ENCODE results near the gene PLK3. TPM values are rescaled to one million over a fixed set of nuclear protein-coding genes. Genes with fewer than 3 reads are reported as not detected.

Gene PLK3
- total and polyA plus RNA-seq, 9 of the 15 experiments (the other 6 are each of a cell fraction or from before 2014, with no cell fraction given), result 0.52 to 22.7 (median 11.0) TPM

DNA sequence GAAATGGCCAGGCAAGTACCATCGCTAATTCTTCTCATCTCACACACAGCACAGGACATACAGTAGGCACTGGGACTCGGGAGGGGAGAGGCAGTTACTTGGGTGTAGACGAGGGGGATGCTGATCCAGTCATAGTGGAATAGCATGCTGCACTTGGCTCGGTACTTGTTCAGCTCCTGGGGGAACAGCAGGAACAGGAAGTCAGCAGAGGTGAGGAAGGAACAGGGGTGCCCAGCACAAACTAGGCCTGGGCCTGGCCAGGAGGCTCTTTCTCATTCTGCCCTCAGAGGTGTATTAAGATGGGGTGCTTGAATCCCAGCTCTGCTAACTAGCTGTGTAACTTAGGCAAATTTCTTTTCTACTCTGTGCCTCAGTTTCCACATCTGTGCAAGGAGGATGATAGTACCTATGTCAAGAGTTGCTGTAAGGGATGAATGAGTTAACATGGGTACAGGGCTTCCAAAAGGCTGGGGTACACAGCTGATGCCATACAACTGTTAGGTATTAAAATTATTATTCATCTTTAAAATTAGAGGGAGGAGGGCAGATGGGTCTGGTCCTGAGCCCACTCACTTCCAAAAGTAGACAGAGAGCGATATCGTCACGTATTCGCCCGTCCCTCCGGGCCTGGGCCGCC is 14.6 kb upstream of the PLK3 start:
- Histone ChIP-seq H3K4me3 (no peak overlapping the region), H3K9me3 (replicated peaks; ENCODE audit: control insufficient read depth, insufficient read depth, low read depth, low read length) (no peaks in the 10 kb centered on the region), H3K36me3 (ENCODE audit: control insufficient read depth, insufficient read depth, low read length) (peaks cover 11% of the 10 kb centered on the region; the same call in 2 of the 3 replicates), H3K79me2 (ENCODE audit: control insufficient read depth, insufficient read depth, low read length) (no peaks in the 10 kb centered on the region), H3K9me1 (ENCODE audit: control insufficient read depth, insufficient read depth, low read length) (no peaks in the 10 kb centered on the region), H3K4me1 (replicated peaks in 1 of 2; ENCODE audit: control insufficient read depth in 2 of 2, insufficient read depth in 2 of 2, low read length in 2 of 2) (peaks cover 2 to 17% of the 10 kb centered on the region in 2 experiments; a peak in 4 of 5 replicates), H4K20me1 (replicated peaks; ENCODE audit: control insufficient read depth, insufficient read depth, low read length) (no peaks in the 10 kb centered on the region), H3K9ac (ENCODE audit: insufficient read depth in 1 of 2, low read depth in 2 of 2, low read length in 2 of 2) (peak overlapping the region in 1 of 2 experiments; percentile 52; a peak in 2 of 4 replicates), H3K27me3 (ENCODE audit: control insufficient read depth in 2 of 2, insufficient read depth in 2 of 2, low read length in 2 of 2) (no peaks in the 10 kb centered on the region), H3K4me2 (ENCODE audit: insufficient read depth, low read length) (no peak overlapping the region; the same call in 1 of the 2 replicates), H3K27ac (ENCODE audit: extremely low read depth, low read depth, low read length) (no peak overlapping the region), H2AFZ (ENCODE audit: low read depth, low read length) (peak overlapping the region; percentile 78)
- POLR2A ChIA-PET, result interaction anchor here (0.6 to 12.0 kb wide), 4 partner anchors 7 to 60 kb away, joined by 3 to 253 read pairs (median 55); partner anchors contain the start of gene RPS8
- ATAC-seq, result no peak
- 25% methylated on average over 11 of the region's 11 CpGs for WGBS (ENCODE audit: insufficient coverage, low coverage, missing lambda C conversion rate)
- FAIRE-seq, result no peak
- in situ Hi-C loops (cut with MboI) (no loop called here), intact Hi-C loops (cut with micrococcal nuclease) (no loop called here)
- BruUV-seq (replicated peaks), result no TSS peak
- CTCF ChIA-PET (ENCODE audit: low intra/inter-chr PET ratio), result no interaction called here
- TF ChIP-seq ARNT (IDR thresholded peaks at IDR 0.05), result no peak
- 0 out of 2 replicates have a peak, but pooled peaks have one; percentile 11 for TF ChIP-seq SPI1 (IDR thresholded peaks at IDR 0.05; ENCODE audit: borderline replicate concordance, low read depth, low read length)
- TF ChIP-seq FOXA3 (CRISPR knock-in tag; conservative IDR thresholded peaks at IDR 0.05 in 1 of 2, IDR thresholded peaks at IDR 0.05 in 1 of 2), result 0 out of 4 replicates have a peak, but pooled peaks of 1 of the 2 experiments have one; percentile 54
- TF ChIP-seq ZFX (CRISPR knock-in tag; IDR thresholded peaks at IDR 0.05), result 0 out of 2 replicates have a peak, but pooled peaks have one; percentile 27
- no peak for DNase-seq (ENCODE audit: extremely low read depth in 1 of 4, low spot score in 3 of 4)
